ENCODE measurements around the gene PSRC1. TPM values are rescaled to one million over a fixed set of nuclear protein-coding genes. Genes with fewer than 3 reads are reported as not detected.

The PSRC1 gene
- total and polyA plus RNA-seq, 2 donors (not counting 3 experiments of a cell fraction or from before 2014, with no cell fraction given) = 25.0 to 29.3 TPM

Other genes starting within 250 kb of the PSRC1 start
- gene WDR47, start 241.0 kb downstream of the PSRC1 start, total RNA-seq = 18.2 and 19.0 TPM in 2 replicates
- 7.5 and 9.1 TPM in 2 replicates for gene WDR47, start 241.0 kb downstream of the PSRC1 start, polyA plus RNA-seq
- 42.3 and 54.9 TPM in 2 replicates for gene TAF13, start 207.1 kb downstream of the PSRC1 start, total RNA-seq
- gene TAF13, start 207.1 kb downstream of the PSRC1 start, polyA plus RNA-seq = 9.6 and 14.8 TPM in 2 replicates
- 19.9 and 21.1 TPM in 2 replicates for gene TMEM167B, start 192.4 kb downstream of the PSRC1 start, total RNA-seq
- 6.2 and 6.7 TPM in 2 replicates for gene TMEM167B, start 192.4 kb downstream of the PSRC1 start, polyA plus RNA-seq
- gene ELAPOR1, start 169.0 kb downstream of the PSRC1 start, total RNA-seq = 1.0 and 1.1 TPM in 2 replicates
- 0.92 and 1.1 TPM in 2 replicates for gene ELAPOR1, start 169.0 kb downstream of the PSRC1 start, polyA plus RNA-seq
- gene SARS1, start 69.2 kb downstream of the PSRC1 start, total RNA-seq = 176 and 178 TPM in 2 replicates
- 87.8 and 110 TPM in 2 replicates for gene SARS1, start 69.2 kb downstream of the PSRC1 start, polyA plus RNA-seq
- 1.4 and 2.2 TPM in 2 replicates for gene CELSR2, start 33.6 kb downstream of the PSRC1 start, total RNA-seq
- 0.76 and 0.90 TPM in 2 replicates for gene CELSR2, start 33.6 kb downstream of the PSRC1 start, polyA plus RNA-seq
- not detected in 2 replicates for gene MYBPHL, start 23.9 kb upstream of the PSRC1 start, total RNA-seq
- not detected in 2 replicates for gene MYBPHL, start 23.9 kb upstream of the PSRC1 start, polyA plus RNA-seq
- gene SORT1, start 114.8 kb upstream of the PSRC1 start, total RNA-seq = 16.8 and 17.8 TPM in 2 replicates
- gene SORT1, start 114.8 kb upstream of the PSRC1 start, polyA plus RNA-seq = 6.4 and 6.8 TPM in 2 replicates
- 112 and 125 TPM in 2 replicates for gene PSMA5, start 143.3 kb upstream of the PSRC1 start, total RNA-seq
- gene PSMA5, start 143.3 kb upstream of the PSRC1 start, polyA plus RNA-seq = 87.9 and 98.1 TPM in 2 replicates
- not detected in 2 replicates for gene SYPL2, start 183.4 kb upstream of the PSRC1 start, total RNA-seq
- gene SYPL2, start 183.4 kb upstream of the PSRC1 start, polyA plus RNA-seq = 0.02 TPM in 1 of 2 replicates, not detected in the other
- 3.8 and 4.4 TPM in 2 replicates for gene ATXN7L2, start 200.8 kb upstream of the PSRC1 start, total RNA-seq
- gene ATXN7L2, start 200.8 kb upstream of the PSRC1 start, polyA plus RNA-seq = 4.9 and 5.7 TPM in 2 replicates
- 6.9 and 7.3 TPM in 2 replicates for gene CYB561D1, start 210.9 kb upstream of the PSRC1 start, total RNA-seq
- 7.2 and 9.2 TPM in 2 replicates for gene CYB561D1, start 210.9 kb upstream of the PSRC1 start, polyA plus RNA-seq
- 0.78 and 0.88 TPM in 2 replicates for gene AMIGO1, start 226.6 kb upstream of the PSRC1 start, total RNA-seq
- 0.67 and 0.80 TPM in 2 replicates for gene AMIGO1, start 226.6 kb upstream of the PSRC1 start, polyA plus RNA-seq

Data from endothelial cell of umbilical vein (primary cell).